Renal cortex interstitium (tissue), 11 donors: ENCODE measurements around the gene DAB1. TPM values are rescaled to one million over a fixed set of nuclear protein-coding genes. Genes with fewer than 3 reads are reported as not detected.
A peak's percentile ranks its signal among the peaks of the same experiment; 100 is the strongest.

Experiments used
- DNase-seq, 11 donors: peaks; one replicate each; pipeline ENCODE4 v3.0.0-alpha.2; 2013; ENCODE audit warnings: low read depth in 9 of 11, low spot score in 4 of 11; ENCODE audit errors: extremely low read depth in 1 of 11
- polyA plus RNA-seq, 3 donors: library from polyadenylated mRNA; unstranded; fragments of 120-200 nt; gene quantifications; one replicate each; pipeline ENCODE4 v1.2.1, GENCODE V29; 2013; ENCODE audit not compliant: insufficient read length in 3 of 3

The DAB1 gene
- polyA plus RNA-seq, 3 donors = 5.3 to 8.4 (median 6.3) TPM

DNA sequence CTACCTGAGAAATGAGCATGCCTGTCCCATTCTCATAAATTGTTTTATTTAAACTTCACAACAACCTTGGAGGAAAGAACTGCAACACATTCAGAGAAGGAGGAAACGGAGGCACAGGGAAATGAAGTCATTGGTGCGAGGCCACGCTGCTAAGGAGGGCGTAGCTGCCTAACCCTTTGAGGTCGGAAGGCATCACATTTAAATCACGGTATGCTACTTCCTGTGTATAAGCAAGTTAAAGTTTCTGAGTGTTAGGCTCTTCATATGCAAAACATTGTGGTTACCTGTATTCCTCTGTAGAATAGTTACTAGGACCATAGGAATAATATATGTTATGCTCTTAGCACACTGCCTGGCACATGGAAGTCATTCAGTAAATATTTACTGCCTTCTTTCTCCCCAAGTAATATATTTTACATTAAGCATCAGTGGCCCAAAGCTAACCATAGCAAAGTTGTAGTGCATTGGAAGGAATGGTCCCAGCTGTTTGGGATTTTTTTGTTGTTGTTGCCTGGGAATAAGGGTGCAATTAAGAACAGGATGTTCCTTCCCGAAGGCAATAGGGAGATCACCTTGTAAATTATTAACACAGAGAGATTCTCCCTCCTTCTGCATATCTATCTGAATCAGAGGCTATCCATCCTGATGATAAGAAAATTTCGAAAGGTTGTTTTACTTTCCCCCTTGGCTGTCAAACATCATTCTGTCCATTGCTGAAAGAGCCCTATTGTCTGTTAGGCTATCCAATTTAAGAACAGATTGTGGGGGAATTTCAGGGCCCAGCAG is 265.8 kb downstream of the DAB1 start:
- DNase-seq = no peak

DNA sequence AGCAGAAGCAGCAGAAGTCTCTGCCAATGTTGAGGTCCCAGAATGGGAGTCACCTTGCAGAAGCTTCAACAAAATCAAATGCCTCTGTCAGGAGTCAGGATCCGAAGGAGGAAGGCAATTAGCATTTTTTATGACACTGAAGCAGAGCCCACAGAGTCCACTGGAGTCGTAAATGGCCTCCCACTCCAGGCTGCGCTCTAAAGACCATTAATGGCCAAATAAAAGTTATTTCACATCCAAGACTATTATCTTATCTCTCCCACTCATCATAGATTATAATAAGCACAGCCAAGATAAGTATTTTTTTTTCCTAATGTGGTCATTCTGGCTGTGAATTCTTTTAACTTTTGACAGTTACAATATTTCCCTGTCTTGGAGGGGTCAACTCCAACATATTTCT is 267.0 kb downstream of the DAB1 start:
- peak in 2 of 11 donors; percentile 2 to 4 for DNase-seq

DNA sequence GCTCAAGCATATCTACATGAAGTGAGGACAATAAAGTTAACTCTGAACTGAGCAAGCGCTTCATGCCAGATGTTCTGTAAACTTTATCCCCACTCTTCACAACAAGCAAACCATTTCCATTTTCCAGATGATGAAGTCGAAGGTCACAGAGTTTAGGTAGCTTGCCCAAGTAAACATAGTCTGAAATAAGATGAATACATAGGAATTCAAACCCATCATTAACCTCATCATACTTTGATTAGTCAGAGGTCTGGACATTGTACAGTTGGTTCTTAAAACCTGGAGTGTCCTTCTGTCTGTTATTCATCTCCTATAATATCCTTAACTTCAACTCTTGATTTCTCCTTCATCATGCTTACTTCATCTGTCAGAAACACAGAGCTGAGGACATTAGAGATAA is 277.8 kb downstream of the DAB1 start:
- no peak for DNase-seq

DNA sequence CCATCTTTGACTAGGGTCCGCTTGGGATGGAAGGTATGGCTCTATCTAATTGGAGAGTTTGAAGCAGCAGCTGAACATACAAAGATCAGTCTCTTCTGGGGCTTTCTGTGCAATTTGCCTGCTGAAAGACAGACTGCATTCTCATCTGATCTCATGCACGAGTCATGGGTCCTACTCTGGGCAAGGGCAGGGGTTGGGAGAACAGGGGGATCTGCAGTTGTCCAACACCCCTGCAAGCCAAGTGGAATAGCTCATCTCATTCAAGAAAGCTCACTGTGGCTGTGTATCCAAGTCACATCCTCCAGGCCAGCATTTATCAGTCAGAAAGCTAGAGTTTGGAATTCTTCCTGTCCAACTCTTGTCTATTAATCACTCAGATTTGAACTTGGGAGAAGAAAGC is 280.9 kb downstream of the DAB1 start:
- DNase-seq = no peak

DNA sequence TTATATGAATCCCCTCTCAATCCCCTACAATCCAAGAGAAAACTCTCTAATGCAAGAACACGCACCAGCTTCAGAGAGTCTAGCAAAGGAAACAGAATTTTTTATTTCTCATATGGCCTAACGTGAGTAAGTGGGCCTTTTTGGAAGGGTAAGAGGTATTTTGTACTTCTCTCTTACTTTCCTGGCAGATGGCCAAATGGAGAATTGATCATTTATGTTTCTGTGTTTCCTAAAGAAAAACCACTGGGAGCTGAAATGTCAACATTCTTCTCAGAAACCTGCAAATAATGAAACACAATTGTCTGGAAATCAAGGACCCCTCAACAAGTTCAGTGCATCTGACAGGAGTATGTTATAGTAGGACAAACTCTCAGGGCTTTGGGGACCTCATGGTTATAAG is 281.7 kb downstream of the DAB1 start:
- DNase-seq = no peak

DNA sequence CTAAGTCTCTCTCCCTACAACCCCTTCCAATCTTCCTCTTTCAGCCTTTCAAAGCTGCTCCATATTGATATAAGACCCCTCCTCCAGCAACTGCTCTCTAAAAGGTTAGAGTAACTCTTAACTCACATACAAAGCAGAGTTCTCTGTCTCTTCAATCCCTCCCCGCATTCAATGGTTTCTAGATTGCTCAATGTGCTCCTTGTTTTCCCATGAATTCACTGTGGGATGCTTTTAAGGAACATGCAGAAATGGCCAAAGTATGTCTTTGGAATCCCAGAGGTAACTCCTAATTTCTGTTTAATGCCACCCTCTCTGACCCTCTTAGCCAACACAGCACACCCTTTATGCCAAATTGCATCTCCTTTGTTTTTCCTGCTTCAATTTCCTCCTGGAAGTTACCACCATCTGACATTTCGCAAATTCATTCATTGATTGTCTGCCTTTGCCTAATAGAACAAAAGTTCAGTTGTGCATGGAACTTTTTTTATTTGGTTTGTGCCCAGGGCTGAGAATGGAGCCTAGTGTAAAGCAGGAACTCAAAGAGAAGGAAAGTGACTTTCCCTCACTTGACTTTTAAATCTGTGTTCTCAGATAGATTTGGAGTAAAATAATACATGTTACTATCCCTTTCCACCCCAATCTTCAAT is 285.3 kb downstream of the DAB1 start:
- no peak for DNase-seq

DNA sequence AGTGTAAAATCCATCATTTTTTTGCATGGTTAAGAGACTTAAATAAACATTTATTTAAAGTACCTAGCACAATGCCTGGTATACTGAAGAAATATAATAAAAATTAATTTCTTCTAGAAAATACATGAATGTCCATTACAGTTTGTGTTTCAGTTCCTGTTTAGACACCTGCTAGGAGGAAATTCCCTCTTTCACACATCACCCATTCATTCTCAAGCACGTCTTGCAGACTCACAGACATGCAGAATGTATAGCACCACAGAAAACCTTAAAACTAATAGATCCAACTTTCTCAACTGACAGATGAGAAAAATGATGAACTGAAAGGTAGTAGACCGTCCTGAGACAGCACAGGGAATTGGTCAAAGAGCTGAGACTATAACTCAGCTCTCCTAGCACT is 285.9 kb downstream of the DAB1 start:
- no peak for DNase-seq

DNA sequence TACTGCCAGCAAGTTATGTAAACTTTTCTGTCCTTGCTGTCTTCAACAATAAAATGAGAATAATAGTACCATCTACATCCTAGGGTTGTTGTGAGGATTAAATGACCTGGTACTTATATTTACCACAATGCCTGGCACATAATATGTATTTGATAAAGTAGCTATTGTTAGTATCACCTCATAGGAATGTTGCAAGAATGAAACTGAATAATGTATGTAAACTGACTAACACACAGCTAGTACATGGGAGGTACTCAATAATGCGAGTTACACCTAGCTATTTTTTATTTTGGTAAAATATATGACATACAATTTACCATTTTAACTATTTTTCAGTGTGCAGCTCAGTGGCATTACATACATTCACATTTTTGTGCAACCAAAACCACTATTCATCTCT is 289.1 kb downstream of the DAB1 start:
- no peak for DNase-seq

DNA sequence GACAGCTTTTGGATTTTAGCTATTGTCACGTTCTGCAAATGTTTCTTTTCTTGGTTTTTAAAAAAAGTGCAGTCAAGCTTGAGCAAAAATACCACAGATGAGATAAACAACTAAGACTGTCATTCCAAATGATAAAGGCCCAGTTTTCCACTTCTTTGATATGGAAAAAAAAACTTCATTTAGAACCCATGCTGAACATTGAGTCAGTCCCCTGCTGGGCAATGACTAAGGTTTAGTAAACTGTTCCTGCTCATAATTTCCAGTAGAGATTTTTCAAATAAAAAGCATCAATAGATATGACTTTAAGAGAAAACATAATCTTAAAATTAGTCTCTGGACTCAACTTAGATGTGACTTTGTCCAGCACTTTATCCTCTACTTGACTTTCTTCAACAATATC is 290.2 kb downstream of the DAB1 start:
- no peak for DNase-seq

DNA sequence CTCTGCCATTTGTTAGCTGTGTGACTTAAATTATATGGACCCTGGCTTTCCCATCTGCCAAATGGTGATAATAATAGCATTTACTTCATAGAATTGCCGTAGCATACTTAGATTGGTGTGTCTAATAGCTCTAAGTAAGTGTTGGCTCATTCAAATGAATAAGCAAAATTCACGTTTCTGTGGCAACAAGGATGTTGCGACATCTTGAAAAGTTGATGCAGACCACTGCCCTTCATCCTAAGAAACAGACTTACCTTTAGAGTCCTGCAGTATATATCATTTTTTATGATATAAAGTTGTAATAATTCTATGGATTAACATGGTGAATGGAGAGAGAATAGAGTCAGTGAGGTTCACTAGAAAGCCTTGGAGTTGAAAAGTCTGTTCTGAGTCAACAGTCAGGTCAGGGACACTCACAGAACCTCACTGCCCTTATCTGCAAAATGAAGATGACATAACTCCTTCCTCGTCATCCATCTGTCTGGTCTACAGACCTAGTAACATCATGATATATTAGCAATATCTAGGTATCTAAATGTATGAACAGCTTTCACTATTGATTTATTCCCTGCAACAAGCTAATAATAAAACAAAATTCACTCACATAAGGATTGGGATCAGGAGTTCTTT is 290.8 kb downstream of the DAB1 start:
- no peak for DNase-seq

DNA sequence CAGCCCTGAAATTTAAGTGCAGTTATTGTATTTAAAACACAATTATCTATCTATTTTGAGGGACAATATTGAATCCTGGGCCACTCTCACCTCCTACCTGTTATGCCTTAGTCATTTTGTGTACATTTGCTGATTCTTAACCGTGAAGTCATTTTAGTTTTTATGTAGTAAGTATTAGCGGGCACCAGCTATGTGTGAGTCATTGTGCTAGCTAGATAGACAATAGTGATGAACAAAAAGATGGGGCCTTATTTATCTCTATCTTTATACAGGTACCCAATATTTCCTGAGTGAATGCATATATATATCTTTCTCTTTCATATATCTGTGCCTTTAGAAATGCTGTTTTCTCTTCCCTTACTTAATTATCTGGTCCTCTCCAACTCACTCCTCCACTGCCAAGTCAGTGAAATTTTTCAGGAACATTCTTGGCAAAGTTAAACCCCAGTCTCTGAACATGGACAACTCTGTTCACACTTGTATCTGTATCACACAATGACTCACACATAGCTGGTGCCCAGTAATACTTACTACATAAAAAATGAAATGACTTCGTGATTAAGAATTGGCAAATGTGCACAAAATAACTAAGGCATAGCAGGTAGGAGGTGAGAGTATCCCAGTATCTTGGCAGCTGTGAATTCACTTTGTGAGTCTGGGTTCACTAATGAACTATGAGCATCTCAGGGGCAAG is 292.0 kb downstream of the DAB1 start:
- no peak for DNase-seq

DNA sequence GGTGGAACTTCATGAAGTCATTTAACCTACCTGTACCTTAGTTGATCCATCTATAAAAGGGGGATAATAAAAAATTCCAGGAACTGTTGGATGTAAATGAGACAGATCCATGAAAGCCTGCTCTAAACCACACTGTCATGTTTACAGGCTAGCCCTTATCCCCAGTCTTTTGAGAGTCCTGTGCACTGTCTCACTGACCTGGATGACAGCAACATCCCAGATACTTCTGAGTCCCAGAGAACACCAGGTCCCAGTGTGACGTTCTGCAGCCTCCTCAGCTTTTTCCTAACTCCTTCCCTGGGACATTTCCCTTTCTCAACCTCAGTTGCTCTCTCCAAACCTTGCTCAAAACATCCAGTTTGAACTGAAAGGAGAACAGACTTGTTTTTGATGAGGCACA is 292.6 kb downstream of the DAB1 start:
- no peak for DNase-seq

DNA sequence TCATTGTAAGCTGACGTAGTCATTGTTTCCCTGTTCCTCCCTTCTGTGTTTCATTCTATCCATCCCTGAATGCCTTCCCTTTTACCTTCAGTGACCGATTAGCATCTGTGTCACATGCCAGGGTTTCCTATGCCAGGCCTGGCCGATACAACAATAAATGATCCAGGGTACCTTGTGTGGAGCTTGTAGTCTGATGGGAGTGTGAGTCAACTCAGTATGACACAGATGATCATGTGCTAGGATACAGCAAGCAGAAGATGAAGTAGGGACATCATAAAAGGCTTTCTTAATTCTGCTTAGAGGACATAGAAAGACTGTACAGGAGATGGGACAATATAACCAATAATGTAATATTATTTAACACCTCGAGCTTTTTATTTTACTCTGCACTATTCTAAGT is 294.0 kb downstream of the DAB1 start:
- no peak for DNase-seq

DNA sequence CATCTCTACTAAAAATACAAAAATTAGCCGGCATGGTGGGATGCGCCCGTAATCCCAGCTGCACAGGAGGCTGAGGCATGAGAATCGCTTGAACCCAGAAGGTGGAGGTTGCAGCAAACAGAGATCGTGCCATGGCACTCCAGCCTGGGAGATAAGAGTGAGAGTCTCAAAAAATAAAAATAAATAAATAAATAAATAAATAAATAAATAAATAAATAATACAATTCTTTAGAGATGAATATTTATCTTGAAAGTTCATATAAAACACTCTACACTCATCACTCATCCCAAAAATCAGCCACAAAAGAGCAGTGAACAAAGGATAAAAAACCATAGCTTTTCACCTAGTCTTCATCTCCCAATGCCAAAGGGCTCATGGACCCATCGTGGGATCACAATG is 295.9 kb downstream of the DAB1 start:
- no peak for DNase-seq

DNA sequence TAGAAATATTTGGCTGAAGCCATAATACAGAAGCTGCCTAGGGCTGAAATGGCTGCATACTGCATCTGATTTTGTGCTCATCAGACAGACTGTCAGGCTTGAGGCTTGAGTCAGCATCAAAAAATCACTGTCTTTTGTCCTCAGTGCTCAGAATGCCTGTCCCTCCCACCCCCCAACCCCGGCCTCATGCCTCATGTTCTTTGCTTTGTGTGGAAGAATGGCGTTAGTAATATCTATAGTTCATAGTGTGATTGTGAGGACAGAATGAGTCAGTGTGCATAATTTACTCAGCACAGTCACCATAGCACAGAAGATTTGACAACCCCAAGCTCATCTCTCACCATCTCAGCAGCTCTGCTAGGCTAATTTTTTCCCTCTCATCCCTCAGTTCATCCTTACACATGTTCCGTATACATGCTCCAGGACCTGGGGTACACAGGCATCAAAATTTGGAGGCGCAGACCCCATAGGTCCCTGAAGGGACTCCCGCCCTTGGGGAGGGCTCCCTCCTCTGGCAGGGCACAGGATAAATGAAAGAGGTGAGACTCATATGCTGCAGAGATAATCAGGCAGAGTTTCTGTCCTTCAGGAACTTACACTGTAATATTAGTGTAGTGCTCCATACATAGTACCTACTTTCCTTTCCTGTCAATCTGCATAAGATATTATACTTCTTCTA is 299.0 kb downstream of the DAB1 start:
- DNase-seq = no peak

DNA sequence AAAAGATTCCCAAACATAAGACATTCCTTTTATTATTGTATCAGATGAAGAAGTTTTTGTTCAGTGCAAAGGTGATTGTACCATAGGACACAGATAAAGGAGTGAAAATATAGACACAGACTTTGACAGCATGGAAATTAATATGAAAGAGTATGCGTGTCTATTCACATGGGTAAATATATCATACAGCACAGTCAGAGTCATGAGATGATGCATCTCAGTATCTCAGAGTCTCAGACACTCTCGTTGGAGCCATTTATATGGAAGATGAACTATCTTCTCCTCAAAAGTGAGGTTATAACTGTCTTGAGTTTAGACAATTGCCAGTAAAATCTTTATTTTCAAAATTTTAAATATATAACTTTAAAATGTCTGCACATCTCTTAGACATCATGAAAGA is 299.7 kb downstream of the DAB1 start:
- no peak for DNase-seq

DNA sequence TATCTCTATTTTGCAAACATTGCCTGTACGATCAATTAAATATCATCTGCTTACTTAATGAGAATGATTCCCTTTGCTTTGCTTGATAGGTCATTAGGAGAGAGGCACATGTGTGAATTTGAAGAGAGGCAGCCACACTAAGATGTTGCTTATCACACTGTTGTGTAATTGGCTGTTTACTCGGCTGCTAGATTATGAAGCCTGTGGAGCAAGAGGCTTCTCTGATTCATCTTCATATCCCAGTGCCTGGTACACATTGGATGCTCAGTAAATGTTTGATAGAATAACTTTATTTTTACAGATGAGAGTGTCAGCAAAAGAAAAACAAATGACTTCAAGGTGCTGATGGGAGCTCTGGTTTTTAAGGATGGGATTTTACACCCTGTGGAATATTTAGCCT is 301.8 kb downstream of the DAB1 start:
- no peak for DNase-seq

DNA sequence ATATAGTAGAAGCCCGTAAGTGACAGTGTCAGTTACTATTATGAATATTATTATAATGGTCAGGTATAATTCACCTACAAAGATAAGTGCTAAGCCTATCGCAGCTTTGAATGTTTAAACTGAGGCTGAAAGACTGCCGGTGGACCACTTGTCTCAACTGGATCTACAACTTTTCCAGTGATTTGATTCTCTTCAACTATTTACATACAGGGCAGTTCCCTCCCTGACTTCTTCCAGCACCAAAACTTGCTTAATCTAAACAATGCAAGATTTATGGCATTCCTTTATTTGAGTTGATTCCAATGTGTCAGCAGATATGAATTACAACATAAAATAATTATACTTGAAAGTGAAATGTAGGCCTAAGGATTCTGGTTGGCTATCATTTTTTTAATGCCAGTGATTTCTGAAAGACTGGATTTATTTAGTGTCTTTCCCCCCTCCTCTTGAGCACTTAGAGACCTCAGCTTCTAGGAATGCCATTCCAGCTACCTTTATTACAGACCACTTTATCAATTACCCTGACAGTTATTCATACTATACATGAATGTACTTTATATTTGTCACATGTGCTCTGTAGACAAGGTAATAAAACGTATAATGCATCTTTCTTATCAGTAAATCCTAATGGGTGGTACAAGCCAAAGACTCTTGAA is 304.8 kb downstream of the DAB1 start:
- no peak for DNase-seq

DNA sequence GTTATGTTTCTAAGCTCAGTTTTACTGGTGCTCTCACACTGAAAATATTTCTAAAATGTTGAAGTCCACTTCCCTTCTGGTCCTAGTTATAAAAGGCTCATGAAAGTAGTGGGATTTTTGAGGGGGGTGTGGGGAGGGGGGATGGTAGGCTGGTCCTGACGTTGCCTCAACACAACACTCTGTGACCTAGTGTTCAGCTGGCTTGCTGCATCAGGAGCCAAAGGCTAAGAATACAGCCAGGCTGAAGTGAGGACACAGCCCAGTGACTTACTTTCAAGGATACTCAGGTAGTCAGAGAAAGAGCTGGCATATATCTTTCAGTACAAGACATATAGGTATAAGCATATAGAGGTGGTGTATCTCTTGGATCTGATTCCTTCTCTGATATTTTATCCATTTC is 306.1 kb downstream of the DAB1 start:
- DNase-seq = no peak
